GM19463 (cell line): ENCODE data around the gene NAE1.
"Not testable (repeated sequence)": the region's sequence is repeated elsewhere in the genome, so short reads cannot be mapped to it uniquely, and the experiment has no call there.

Source experiments
- ATAC-seq: cut with Tn5 transposase; IDR thresholded peaks from one replicate; pipeline ENCODE4 v1.9.1; 2021; ENCODE audit warnings: mild to moderate bottlenecking, moderate library complexity; ENCODE audit not compliant: unreplicated experiment

Gene NAE1

GRCh38 chr16:66830422-66831404, at the start of gene NAE1:
NAE1 (minus strand) TSS chr16:66830976; CDS start chr16:66830899, 77 bp downstream.
- ATAC-seq = peak; percentile 96

GRCh38 chr16:66878067-66878466, 47.3 kb upstream of the NAE1 start:
- ATAC-seq = peak; percentile 24

- ATAC-seq = no peak
Measured at GRCh38 chr16:66874079-66874775, 43.5 kb upstream of the NAE1 start.

GRCh38 chr16:66873685-66874055, 42.9 kb upstream of the NAE1 start:
- no peak for ATAC-seq

- peak; percentile 80 for ATAC-seq
Measured at GRCh38 chr16:66872943-66873684, 42.3 kb upstream of the NAE1 start.

- ATAC-seq = no peak
Measured at GRCh38 chr16:66872559-66872942, 41.8 kb upstream of the NAE1 start.

- no peak for ATAC-seq
Measured at GRCh38 chr16:66871840-66872239, 41.1 kb upstream of the NAE1 start.

- ATAC-seq = not testable (repeated sequence)
Measured at GRCh38 chr16:66871363-66871762, 40.6 kb upstream of the NAE1 start.

GRCh38 chr16:66869424-66869823, 38.6 kb upstream of the NAE1 start:
- ATAC-seq = no peak

GRCh38 chr16:66863707-66864106, 32.9 kb upstream of the NAE1 start:
- ATAC-seq = no peak

- ATAC-seq = no peak
Measured at GRCh38 chr16:66862023-66862520, 31.3 kb upstream of the NAE1 start.

- no peak for ATAC-seq
Measured at GRCh38 chr16:66859397-66860068, 28.8 kb upstream of the NAE1 start.

- peak; percentile 82 for ATAC-seq
Measured at GRCh38 chr16:66858740-66859396, 28.1 kb upstream of the NAE1 start.

- ATAC-seq = no peak
Measured at GRCh38 chr16:66857437-66857836, 26.7 kb upstream of the NAE1 start.

- ATAC-seq = no peak
Measured at GRCh38 chr16:66856801-66857200, 26.0 kb upstream of the NAE1 start.

GRCh38 chr16:66856184-66856730, 25.5 kb upstream of the NAE1 start:
- no peak for ATAC-seq

GRCh38 chr16:66853261-66854139, 22.7 kb upstream of the NAE1 start:
- no peak for ATAC-seq

- ATAC-seq = no peak
Measured at GRCh38 chr16:66851166-66851964, 20.6 kb upstream of the NAE1 start.
